MM.1S (cell line): ENCODE data around the gene ATF7.

Experiments
- DNase-seq: peaks from one replicate; pipeline ENCODE4 v3.0.0-alpha.2; 2015
- H2AFZ ChIP-seq: fragments of 300-600 bp; sonication (generic); 2 replicates; pipeline ENCODE4 v1.6.0; 2016; ENCODE audit warnings: antibody characterized with exemption, low read length
- H3F3A ChIP-seq: fragments of 300-600 bp; sonication (generic); 2 replicates; pipeline ENCODE4 v1.6.1; 2016; ENCODE audit warnings: mild to moderate bottlenecking, antibody characterized with exemption, low read length, moderate library complexity, mixed read lengths; ENCODE audit not compliant: insufficient read depth
- H3K27ac ChIP-seq: fragments of 300-600 bp; sonication (generic); 2 replicates; pipeline ENCODE4 v1.5.1; 2016; ENCODE audit warnings: mild to moderate bottlenecking, low read length
- H3K27me3 ChIP-seq: fragments of 300-600 bp; sonication (generic); replicated peaks from 2 replicates; pipeline ENCODE4 v1.6.0; 2016; ENCODE audit warnings: low read length; ENCODE audit not compliant: insufficient read depth
- H3K36me3 ChIP-seq: fragments of 300-600 bp; sonication (generic); replicated peaks from 2 replicates; pipeline ENCODE4 v1.6.1; 2016; ENCODE audit warnings: mild to moderate bottlenecking, low read length, mixed read lengths; ENCODE audit not compliant: insufficient read depth
- H3K4me1 ChIP-seq: fragments of 300-600 bp; sonication (generic); 2 replicates; pipeline ENCODE4 v1.6.1; 2016; ENCODE audit warnings: low read length, mixed read lengths
- H3K4me2 ChIP-seq: fragments of 300-600 bp; sonication (generic); 2 replicates; pipeline ENCODE4 v1.6.0; 2016; ENCODE audit warnings: low read depth, low read length
- H3K4me3 ChIP-seq: fragments of 300-600 bp; sonication (generic); 2 replicates; pipeline ENCODE4 v1.5.1; 2016; ENCODE audit warnings: low read length, mixed read lengths
- H3K79me2 ChIP-seq: fragments of 300-600 bp; sonication (generic); 2 replicates; pipeline ENCODE4 v1.6.1; 2016; ENCODE audit warnings: mixed run types, low read length, mixed read lengths
- H3K9ac ChIP-seq: fragments of 300-600 bp; sonication (generic); 2 replicates; pipeline ENCODE4 v1.6.1; 2016; ENCODE audit warnings: low read length, mixed read lengths
- H3K9me2 ChIP-seq: fragments of 300-600 bp; sonication (generic); replicated peaks from 2 replicates; pipeline ENCODE4 v1.6.1; 2016; ENCODE audit warnings: mild to moderate bottlenecking, low read length, mixed read lengths; ENCODE audit not compliant: insufficient read depth
- H3K9me3 ChIP-seq: fragments of 300-600 bp; sonication (generic); replicated peaks from 2 replicates; pipeline ENCODE4 v1.6.1; 2016; ENCODE audit warnings: mild to moderate bottlenecking, low read length, mixed read lengths; ENCODE audit not compliant: insufficient read depth
- H4K20me1 ChIP-seq: fragments of 300-600 bp; sonication (generic); 2 replicates; pipeline ENCODE4 v1.6.1; 2016; ENCODE audit warnings: mild to moderate bottlenecking, low read length, moderate library complexity, mixed read lengths; ENCODE audit not compliant: insufficient read depth
- CTCF ChIP-seq: fragments of 300-600 bp; sonication (generic); IDR thresholded peaks from 2 replicates; pipeline ENCODE4 v1.5.1; 2016; ENCODE audit warnings: antibody characterized with exemption, low read length, mixed read lengths
- EZH2 ChIP-seq: fragments of 300-600 bp; sonication (generic); optimal IDR thresholded peaks from 2 replicates; pipeline ENCODE3; 2017; ENCODE audit warnings: low read depth, mild to moderate bottlenecking, antibody characterized with exemption, low read length, mixed read lengths
- EZH2phosphoT487 ChIP-seq: fragments of 300-600 bp; sonication (generic); IDR thresholded peaks from 2 replicates; pipeline ENCODE4 v1.6.1; 2018; ENCODE audit warnings: antibody characterized with exemption, low read length

The ATF7 gene

GRCh38 chr12:53492188-53492587 is 134.0 kb downstream of the ATF7 start:
- H3K4me3 ChIP-seq: no peak overlapping the region
- no peak for DNase-seq
- H4K20me1 ChIP-seq: no peaks in the 10 kb centered on the region
- no peaks in the 10 kb centered on the region for H3K36me3 ChIP-seq
- H3K9me2 ChIP-seq: no peaks in the 10 kb centered on the region
- no peaks in the 10 kb centered on the region for H3K9me3 ChIP-seq
- peak overlapping the region; percentile 99; the same call in 1 of the 2 replicates for H3K4me2 ChIP-seq
- H3K27ac ChIP-seq: no peak overlapping the region
- H3K27me3 ChIP-seq: no peaks in the 10 kb centered on the region
- peaks cover 11% of the 10 kb centered on the region for H3K4me1 ChIP-seq
- H2AFZ ChIP-seq: no peak overlapping the region
- peaks cover 21% of the 10 kb centered on the region for H3F3A ChIP-seq
- no peak overlapping the region for H3K9ac ChIP-seq
- no peak for TF ChIP-seq EZH2phosphoT487
- no peak for TF ChIP-seq EZH2
- no peak for TF ChIP-seq CTCF
- H3K79me2 ChIP-seq: peaks cover 11% of the 10 kb centered on the region; the same call in 1 of the 2 replicates

- Histone ChIP-seq H3K9ac (no peak overlapping the region), H3K27ac (no peak overlapping the region), H3K79me2 (no peaks in the 10 kb centered on the region; the same call in 1 of the 2 replicates), H3K9me3 (no peaks in the 10 kb centered on the region), H3K27me3 (no peaks in the 10 kb centered on the region), H3K4me1 (peaks cover 11% of the 10 kb centered on the region), H2AFZ (no peak overlapping the region), H3K36me3 (no peaks in the 10 kb centered on the region), H3K4me2 (no peak overlapping the region), H3K4me3 (no peak overlapping the region), H4K20me1 (no peaks in the 10 kb centered on the region), H3K9me2 (no peaks in the 10 kb centered on the region), H3F3A (peaks cover 38% of the 10 kb centered on the region)
- TF ChIP-seq EZH2phosphoT487 (no peak), CTCF (no peak), EZH2 (no peak)
- no peak for DNase-seq
Observed at GRCh38 chr12:53489242-53489864, 136.8 kb downstream of the ATF7 start.

DNA sequence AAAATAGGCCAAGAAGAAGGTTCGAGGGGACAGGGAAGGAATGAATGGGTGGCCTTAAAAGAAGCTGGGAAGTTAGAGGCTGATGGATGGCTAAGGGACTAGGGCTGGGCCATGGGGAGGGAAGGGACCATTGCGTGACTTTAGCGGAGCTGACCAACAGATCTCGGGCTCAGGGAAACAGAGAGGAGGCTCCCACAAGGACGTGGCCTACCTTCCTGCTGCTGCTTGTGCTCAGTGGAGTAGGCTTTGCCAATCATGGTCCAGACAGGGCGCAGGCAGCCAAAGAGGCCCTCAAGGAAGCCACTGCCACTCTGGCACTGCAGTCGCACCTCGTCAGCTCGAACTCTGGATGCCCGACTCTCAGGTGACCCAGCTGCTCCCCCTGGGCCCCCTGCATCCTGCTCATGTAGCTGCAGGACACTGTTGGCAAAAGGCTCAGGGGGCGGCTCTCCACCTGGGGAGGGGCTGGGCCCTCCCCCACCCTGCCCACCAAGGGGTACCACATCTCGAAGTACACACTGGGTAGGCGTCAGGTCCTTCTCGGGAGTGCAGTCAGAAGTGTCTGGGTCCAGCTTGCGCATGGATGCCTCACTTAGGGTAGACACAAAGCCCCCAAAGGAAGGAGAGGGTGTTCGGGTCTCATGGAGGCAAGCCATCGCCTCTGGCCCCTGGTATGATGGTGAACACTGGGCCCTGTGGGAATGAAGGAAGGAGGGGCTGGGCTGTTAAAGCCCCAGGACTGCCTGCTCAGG is 139.3 kb downstream of the ATF7 start:
- H3K36me3 ChIP-seq: 0 out of 2 replicates have a peak, but pooled peaks cover 6% of the 10 kb centered on the region

More for the DNA sequence above, 139.3 kb downstream of the ATF7 start:
- Histone ChIP-seq H3K27me3 (no peaks in the 10 kb centered on the region), H3K9me3 (no peaks in the 10 kb centered on the region), H2AFZ (no peak overlapping the region), H3K4me2 (no peak overlapping the region), H3K4me1 (no peaks in the 10 kb centered on the region), H3K27ac (no peak overlapping the region), H3K79me2 (peaks cover 3% of the 10 kb centered on the region; the same call in 1 of the 2 replicates), H3K4me3 (no peak overlapping the region), H3K9ac (no peak overlapping the region), H4K20me1 (0 out of 2 replicates have a peak, but pooled peaks cover 4% of the 10 kb centered on the region), H3F3A (peaks cover 49% of the 10 kb centered on the region), H3K9me2 (no peaks in the 10 kb centered on the region)
- peak; percentile 2 for DNase-seq
- TF ChIP-seq EZH2phosphoT487 (no peak), CTCF (no peak), EZH2 (no peak)
